OCI-LY7 (cell line): ENCODE measurements around the gene CPT1A.

Experiments used
- CTCF ChIP-seq: fragments of 200-600 bp; sonication (generic); conservative IDR thresholded peaks from 2 replicates; pipeline ENCODE4 v1.5.1; 2014; ENCODE audit warnings: mild to moderate bottlenecking, antibody characterized with exemption, low read length, moderate library complexity, mixed read lengths
- EZH2phosphoT487 ChIP-seq: fragments of 200-600 bp; sonication (generic); IDR thresholded peaks from 2 replicates; pipeline ENCODE4 v1.6.1; 2018; ENCODE audit warnings: low read depth, borderline replicate concordance, mild to moderate bottlenecking, mixed run types, antibody characterized with exemption, low read length, moderate library complexity, mixed read lengths

GRCh38 chr11:68707527-68707926 lies 134.2 kb downstream of the CPT1A start:
- no peak for TF ChIP-seq CTCF
- TF ChIP-seq EZH2phosphoT487, result no peak
